Measurements from ENCODE around the gene RMRP. TPM values are rescaled to one million over a fixed set of nuclear protein-coding genes. Genes with fewer than 3 reads are reported as not detected.

RMRP gene
- total and polyA plus RNA-seq, 10 of the 15 experiments (the other 5 are each of a cell fraction or from before 2014, with no cell fraction given), result 12.0 to 42,450 (median 6,418) TPM; not detected in 4

GRCh38 chr9:35618854-35619799 lies 38.7 kb downstream of the RMRP start (continued):
- TF ChIP-seq E4F1 (IDR thresholded peaks at IDR 0.05; ENCODE audit: borderline replicate concordance, partially characterized antibody) (no peak), BHLHE40 (IDR thresholded peaks at IDR 0.05; ENCODE audit: borderline replicate concordance in 1 of 2, low read depth in 2 of 2, low read length in 1 of 2) (peak; percentile 88 to 94), KDM1A (IDR thresholded peaks at IDR 0.05; ENCODE audit: borderline replicate concordance) (no peak), ATF2 (IDR thresholded peaks at IDR 0.05; ENCODE audit: low read length) (no peak; the same call in 1 of the 2 replicates), NBN (IDR thresholded peaks at IDR 0.05) (0 out of 2 replicates have a peak, but pooled peaks have one; percentile 48), SRF (IDR thresholded peaks at IDR 0.05; ENCODE audit: low read depth in 2 of 2, low read length in 2 of 2) (peak; percentile 14 to 74; a peak in 2 of 4 replicates), MXI1 (IDR thresholded peaks at IDR 0.05; ENCODE audit: low read depth, low read length) (no peak), ETV6 (conservative IDR thresholded peaks at IDR 0.05 in 1 of 2, IDR thresholded peaks at IDR 0.05 in 1 of 2; ENCODE audit: borderline replicate concordance in 1 of 2, low read depth in 1 of 2) (peak in 1 of 2 experiments; percentile 57; a peak in 1 of 4 replicates), CREM (IDR thresholded peaks at IDR 0.05; ENCODE audit: low read depth) (peak; percentile 68), SREBF2 (IDR thresholded peaks at IDR 0.05; ENCODE audit: low read length) (no peak), EGR1 (IDR thresholded peaks at IDR 0.05; ENCODE audit: borderline replicate concordance in 1 of 2, low read depth in 2 of 2, low read length in 2 of 2) (peak in 1 of 2 experiments; percentile 35; a peak in 1 of 3 replicates), DPF2 (IDR thresholded peaks at IDR 0.05) (peak; percentile 79; the same call in 1 of the 2 replicates), BRCA1 (IDR thresholded peaks at IDR 0.05; ENCODE audit: low read depth, low read length) (no peak), HDAC2 (IDR thresholded peaks at IDR 0.05) (no peak), HCFC1 (IDR thresholded peaks at IDR 0.05; ENCODE audit: low read length) (0 out of 2 replicates have a peak, but pooled peaks have one; percentile 25), ZNF622 (IDR thresholded peaks at IDR 0.05) (no peak), BCL3 (IDR thresholded peaks at IDR 0.05; ENCODE audit: borderline replicate concordance, insufficient read depth, low read depth, low read length, poor library complexity, severe bottlenecking) (no peak), PAX8 (IDR thresholded peaks at IDR 0.05) (no peak)
- TF ChIP-seq, protein P1, sequence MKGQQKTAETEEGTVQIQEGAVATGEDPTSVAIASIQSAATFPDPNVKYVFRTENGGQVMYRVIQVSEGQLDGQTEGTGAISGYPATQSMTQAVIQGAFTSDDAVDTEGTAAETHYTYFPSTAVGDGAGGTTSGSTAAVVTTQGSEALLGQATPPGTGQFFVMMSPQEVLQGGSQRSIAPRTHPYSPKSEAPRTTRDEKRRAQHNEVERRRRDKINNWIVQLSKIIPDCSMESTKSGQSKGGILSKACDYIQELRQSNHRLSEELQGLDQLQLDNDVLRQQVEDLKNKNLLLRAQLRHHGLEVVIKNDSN (IDR thresholded peaks at IDR 0.05; ENCODE audit: borderline replicate concordance, extremely low read length, insufficient read depth, low read depth, low read length), result peak; percentile 60
